ENCODE measurements around the gene DTX1. TPM values are rescaled to one million over a fixed set of nuclear protein-coding genes. Genes with fewer than 3 reads are reported as not detected.

The DTX1 gene
- total RNA-seq, 1 donor from 2014 or later = 1.8 TPM

GRCh38 chr12:113118142-113118541, 61.6 kb downstream of the DTX1 start:
- no peaks in the 10 kb centered on the region for H3K4me1 Mint-ChIP-seq (ENCODE audit: low read depth)
- DNase-seq (ENCODE audit: low spot score, unreplicated experiment) = no peak
- no peak for TF ChIP-seq CTCF (IDR thresholded peaks at IDR 0.05; ENCODE audit: unreplicated experiment)
- H3K27me3 Mint-ChIP-seq = peaks cover 6% of the 10 kb centered on the region
- peaks cover 6% of the 10 kb centered on the region for H3K9me3 Mint-ChIP-seq (ENCODE audit: low read depth)
- H3K36me3 Mint-ChIP-seq (ENCODE audit: insufficient read depth) = no peaks in the 10 kb centered on the region
- H3K27ac Mint-ChIP-seq = no peak overlapping the region
- no peak overlapping the region for H3K4me3 Mint-ChIP-seq (ENCODE audit: low read depth)

GRCh38 chr12:113119980-113120669, 63.6 kb downstream of the DTX1 start:
- Mint-ChIP-seq H3K4me3 (ENCODE audit: low read depth) (no peak overlapping the region), H3K27ac (no peak overlapping the region), H3K9me3 (ENCODE audit: low read depth) (peaks cover 8% of the 10 kb centered on the region), H3K4me1 (ENCODE audit: low read depth) (no peaks in the 10 kb centered on the region), H3K36me3 (ENCODE audit: insufficient read depth) (no peaks in the 10 kb centered on the region), H3K27me3 (peaks cover 3% of the 10 kb centered on the region)
- no peak for TF ChIP-seq CTCF (IDR thresholded peaks at IDR 0.05; ENCODE audit: unreplicated experiment)
- DNase-seq (ENCODE audit: low spot score, unreplicated experiment) = no peak

GRCh38 chr12:113120670-113121370, 64.3 kb downstream of the DTX1 start:
- no peak for DNase-seq (ENCODE audit: low spot score, unreplicated experiment)
- no peak overlapping the region for H3K27ac Mint-ChIP-seq
- peaks cover 3% of the 10 kb centered on the region for H3K27me3 Mint-ChIP-seq
- no peak for TF ChIP-seq CTCF (IDR thresholded peaks at IDR 0.05; ENCODE audit: unreplicated experiment)
- H3K36me3 Mint-ChIP-seq (ENCODE audit: insufficient read depth) = no peaks in the 10 kb centered on the region
- H3K4me3 Mint-ChIP-seq (ENCODE audit: low read depth) = no peak overlapping the region
- H3K9me3 Mint-ChIP-seq (ENCODE audit: low read depth) = peaks cover 12% of the 10 kb centered on the region
- no peaks in the 10 kb centered on the region for H3K4me1 Mint-ChIP-seq (ENCODE audit: low read depth)

- Mint-ChIP-seq H3K36me3 (ENCODE audit: insufficient read depth) (no peaks in the 10 kb centered on the region), H3K27ac (no peak overlapping the region), H3K4me3 (ENCODE audit: low read depth) (no peak overlapping the region), H3K4me1 (ENCODE audit: low read depth) (no peaks in the 10 kb centered on the region), H3K27me3 (peaks cover 36% of the 10 kb centered on the region), H3K9me3 (ENCODE audit: low read depth) (peaks cover 10% of the 10 kb centered on the region)
- no peak for TF ChIP-seq CTCF (IDR thresholded peaks at IDR 0.05; ENCODE audit: unreplicated experiment)
- no peak for DNase-seq (ENCODE audit: low spot score, unreplicated experiment)
Observed at GRCh38 chr12:113127791-113128199, 71.3 kb downstream of the DTX1 start.

- no peak for TF ChIP-seq CTCF (IDR thresholded peaks at IDR 0.05; ENCODE audit: unreplicated experiment)
Observed at GRCh38 chr12:113128802-113129663, 72.5 kb downstream of the DTX1 start.

More at GRCh38 chr12:113128802-113129663, 72.5 kb downstream of the DTX1 start:
- Mint-ChIP-seq H3K27ac (no peak overlapping the region), H3K9me3 (ENCODE audit: low read depth) (peaks cover 4% of the 10 kb centered on the region), H3K4me3 (ENCODE audit: low read depth) (no peak overlapping the region), H3K4me1 (ENCODE audit: low read depth) (no peaks in the 10 kb centered on the region), H3K27me3 (peaks cover 41% of the 10 kb centered on the region), H3K36me3 (ENCODE audit: insufficient read depth) (no peaks in the 10 kb centered on the region)
- no peak for DNase-seq (ENCODE audit: low spot score, unreplicated experiment)

Measured in progenitor cell of endocrine pancreas (in vitro differentiated cells).